Measurements from ENCODE around the gene MYOG. TPM values are rescaled to one million over a fixed set of nuclear protein-coding genes. Genes with fewer than 3 reads are reported as not detected.

The MYOG gene
- total RNA-seq, 1 donor from 2014 or later = not detected

DNA sequence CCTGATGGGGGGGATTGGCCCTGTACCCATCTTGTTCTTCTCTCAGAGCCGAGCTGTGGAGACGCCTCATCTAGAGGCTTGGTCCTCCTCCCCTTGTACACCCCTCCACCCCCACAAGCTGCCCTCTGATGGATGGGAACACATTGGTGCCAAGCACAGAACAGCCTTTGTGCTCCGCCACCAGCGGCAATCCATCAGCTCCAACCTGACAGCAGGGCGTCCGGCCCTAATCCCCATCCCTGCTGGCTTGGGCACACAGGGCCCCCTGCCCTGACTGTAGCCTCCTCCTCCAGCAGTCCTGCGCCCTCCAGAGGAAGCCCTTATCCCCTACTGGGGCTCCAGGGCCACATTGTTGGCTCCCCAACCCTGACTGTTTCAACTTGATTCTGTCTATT, 3.8 kb upstream of the MYOG start:
- Histone ChIP-seq H3K36me3 (ENCODE audit: control insufficient read depth, insufficient read depth, low read length) (no peaks in the 10 kb centered on the region), H3K27me3 (ENCODE audit: control insufficient read depth, insufficient read depth, low read length) (no peaks in the 10 kb centered on the region), H3K4me3 (ENCODE audit: low read depth, low read length) (no peak overlapping the region)
- no peak for FAIRE-seq
- TF ChIP-seq, protein P1, sequence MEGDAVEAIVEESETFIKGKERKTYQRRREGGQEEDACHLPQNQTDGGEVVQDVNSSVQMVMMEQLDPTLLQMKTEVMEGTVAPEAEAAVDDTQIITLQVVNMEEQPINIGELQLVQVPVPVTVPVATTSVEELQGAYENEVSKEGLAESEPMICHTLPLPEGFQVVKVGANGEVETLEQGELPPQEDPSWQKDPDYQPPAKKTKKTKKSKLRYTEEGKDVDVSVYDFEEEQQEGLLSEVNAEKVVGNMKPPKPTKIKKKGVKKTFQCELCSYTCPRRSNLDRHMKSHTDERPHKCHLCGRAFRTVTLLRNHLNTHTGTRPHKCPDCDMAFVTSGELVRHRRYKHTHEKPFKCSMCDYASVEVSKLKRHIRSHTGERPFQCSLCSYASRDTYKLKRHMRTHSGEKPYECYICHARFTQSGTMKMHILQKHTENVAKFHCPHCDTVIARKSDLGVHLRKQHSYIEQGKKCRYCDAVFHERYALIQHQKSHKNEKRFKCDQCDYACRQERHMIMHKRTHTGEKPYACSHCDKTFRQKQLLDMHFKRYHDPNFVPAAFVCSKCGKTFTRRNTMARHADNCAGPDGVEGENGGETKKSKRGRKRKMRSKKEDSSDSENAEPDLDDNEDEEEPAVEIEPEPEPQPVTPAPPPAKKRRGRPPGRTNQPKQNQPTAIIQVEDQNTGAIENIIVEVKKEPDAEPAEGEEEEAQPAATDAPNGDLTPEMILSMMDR (IDR thresholded peaks at IDR 0.05; ENCODE audit: insufficient read depth, low read length, severe bottlenecking) = no peak
- no peak for DNase-seq (ENCODE audit: low read depth)

DNA sequence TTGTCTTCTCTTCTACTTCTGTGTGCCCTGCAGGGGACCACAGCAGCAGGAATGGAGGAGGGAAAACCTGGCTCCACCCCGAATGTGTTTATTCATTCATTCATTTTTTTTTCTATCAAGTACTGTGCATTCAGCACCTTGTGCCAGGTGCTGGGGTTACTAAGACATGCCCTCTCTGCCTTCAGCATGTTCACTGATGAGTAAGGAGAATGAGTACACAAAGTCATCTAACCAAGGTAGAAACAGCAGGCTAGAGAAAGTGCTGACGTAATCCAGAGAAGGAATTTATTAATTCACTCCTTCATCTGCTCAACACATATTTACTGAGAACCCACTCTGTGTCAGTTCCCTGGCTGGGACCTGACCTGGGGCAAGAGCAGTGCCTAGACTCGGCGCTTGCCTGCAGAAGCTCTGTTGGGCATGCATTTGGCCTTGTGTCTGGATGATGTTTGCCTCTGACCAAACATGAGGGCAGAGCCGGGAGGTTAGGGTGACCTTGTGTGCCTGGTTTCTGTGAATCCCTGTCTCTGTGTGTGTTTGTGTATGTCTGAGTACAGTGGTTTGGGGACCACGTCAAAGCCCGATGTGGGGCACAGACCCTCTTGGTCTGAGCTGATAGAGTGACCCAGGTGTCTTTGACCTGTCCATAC, 3.3 kb upstream of the MYOG start:
- TF ChIP-seq, protein P1 (IDR thresholded peaks at IDR 0.05; ENCODE audit: insufficient read depth, low read length, severe bottlenecking) = no peak
- FAIRE-seq = no peak

DNA sequence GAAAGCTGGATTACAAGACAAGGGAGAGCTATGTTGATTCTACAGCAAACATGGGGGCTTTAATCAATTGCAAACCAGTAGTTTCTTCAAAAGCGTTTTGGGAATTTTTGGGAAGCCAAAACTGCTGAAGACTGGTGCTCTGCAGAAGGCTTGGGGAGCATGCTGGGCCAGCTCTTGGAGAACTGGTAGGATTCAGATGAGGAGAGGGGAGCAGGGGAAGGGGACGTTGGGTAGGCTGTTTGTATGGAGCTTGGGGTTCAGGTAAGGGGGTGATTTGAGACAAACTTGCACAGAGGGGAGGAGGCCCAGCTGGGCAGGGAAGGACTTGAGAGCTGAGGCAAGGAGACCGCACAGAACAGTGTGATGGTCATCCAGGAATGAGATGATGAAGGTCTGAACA, 2.6 kb upstream of the MYOG start:
- TF ChIP-seq, protein P1 (IDR thresholded peaks at IDR 0.05; ENCODE audit: insufficient read depth, low read length, severe bottlenecking) = no peak
- FAIRE-seq (no peak), DNase-seq (ENCODE audit: low read depth) (no peak)
- Histone ChIP-seq H3K27me3 (ENCODE audit: control insufficient read depth, insufficient read depth, low read length) (no peaks in the 10 kb centered on the region), H3K36me3 (ENCODE audit: control insufficient read depth, insufficient read depth, low read length) (no peaks in the 10 kb centered on the region), H3K4me3 (ENCODE audit: low read depth, low read length) (no peak overlapping the region)

More for the DNA sequence above, 3.3 kb upstream of the MYOG start:
- Histone ChIP-seq H3K36me3 (ENCODE audit: control insufficient read depth, insufficient read depth, low read length) (no peaks in the 10 kb centered on the region), H3K27me3 (ENCODE audit: control insufficient read depth, insufficient read depth, low read length) (no peaks in the 10 kb centered on the region), H3K4me3 (ENCODE audit: low read depth, low read length) (no peak overlapping the region)
- peak; percentile 88 for DNase-seq (ENCODE audit: low read depth)

DNA sequence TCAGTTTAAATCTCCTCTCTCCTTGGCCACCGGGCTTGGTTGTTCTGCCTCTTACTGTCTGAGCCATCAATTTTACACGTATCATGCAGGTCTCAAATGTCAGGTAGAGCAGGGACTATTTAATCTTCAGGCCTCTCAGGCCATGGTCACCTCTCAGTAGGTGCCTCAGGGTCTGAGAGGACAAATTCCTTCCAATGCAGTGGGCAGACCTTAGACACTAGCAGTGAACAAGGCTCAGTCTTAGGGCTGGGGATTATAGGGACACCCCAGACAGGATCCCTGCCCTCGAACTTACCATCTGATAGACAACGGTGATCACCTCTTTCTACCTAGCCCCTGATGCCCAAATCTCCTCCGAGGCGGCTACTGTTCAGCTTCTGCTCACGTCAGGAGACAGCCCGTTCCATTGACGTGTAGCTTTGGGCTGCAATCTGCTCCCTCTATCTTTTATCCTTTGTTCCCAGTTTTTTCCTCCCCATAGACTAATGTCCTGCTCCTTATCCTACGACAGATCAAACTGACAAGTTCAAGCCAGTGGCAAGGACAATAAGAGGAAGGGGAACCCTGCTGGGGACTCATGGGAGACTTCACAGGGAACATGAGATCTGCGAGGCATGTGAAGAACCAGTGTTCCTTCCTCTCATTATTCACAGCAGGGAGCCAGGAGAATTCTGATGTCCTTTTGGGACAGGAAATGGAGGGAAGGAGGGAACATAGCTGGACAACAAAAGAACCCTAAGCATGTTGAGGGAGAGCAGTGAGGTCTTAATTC, 1.4 kb upstream of the MYOG start:
- TF ChIP-seq, protein P1 (IDR thresholded peaks at IDR 0.05; ENCODE audit: insufficient read depth, low read length, severe bottlenecking) = no peak
- FAIRE-seq (peak; percentile 28), DNase-seq (ENCODE audit: low read depth) (no peak)

DNA sequence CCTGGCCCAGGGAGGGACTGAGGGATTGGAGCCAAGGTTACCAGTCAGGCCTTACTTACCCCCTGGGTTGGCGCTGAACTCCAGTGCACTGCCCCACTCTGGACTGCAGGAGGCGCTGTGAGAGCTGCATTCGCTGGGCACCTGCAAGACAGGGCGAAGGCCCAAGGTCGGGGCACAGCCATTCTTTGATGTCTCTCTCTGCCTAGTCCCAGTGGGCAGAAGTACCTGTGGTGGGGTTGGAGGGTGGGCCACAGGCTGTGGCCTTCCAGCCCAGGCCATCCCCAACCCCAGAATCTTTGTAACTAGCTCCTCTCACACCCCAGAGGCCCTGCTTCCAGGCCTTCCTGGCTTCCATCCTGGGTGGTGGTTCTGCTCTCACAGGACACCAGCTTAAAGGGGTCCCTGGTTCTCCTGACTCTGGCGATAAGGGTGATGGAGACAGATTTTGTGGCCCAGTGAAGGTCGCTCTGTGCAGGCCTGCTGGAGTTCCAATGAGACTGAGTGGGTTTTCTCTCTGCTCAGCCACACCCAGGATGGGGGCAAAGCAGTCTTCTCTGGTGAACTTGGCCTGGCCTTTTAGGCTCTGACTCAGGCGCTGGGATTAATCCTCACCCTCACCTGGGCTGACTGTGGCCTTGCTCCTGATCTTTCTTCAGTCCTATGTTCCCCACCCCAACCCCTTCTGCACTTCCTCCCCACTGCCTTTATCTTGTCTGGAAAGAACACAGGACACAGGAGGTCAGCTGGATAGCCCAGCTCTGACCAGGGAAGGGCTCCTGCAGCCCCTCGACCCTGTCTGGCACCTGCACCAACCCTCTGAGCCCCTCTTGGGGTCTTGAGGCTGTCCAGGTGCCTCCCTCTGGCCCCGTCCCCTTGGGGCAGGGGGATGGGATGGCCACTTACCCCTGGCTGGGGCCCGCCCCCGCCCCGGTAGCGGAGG, 954 bp downstream of the MYOG start:
- TF ChIP-seq, protein P1 (IDR thresholded peaks at IDR 0.05; ENCODE audit: insufficient read depth, low read length, severe bottlenecking) = peak; percentile 74
- no peak for FAIRE-seq
- no peaks in the 10 kb centered on the region for H3K36me3 ChIP-seq (ENCODE audit: control insufficient read depth, insufficient read depth, low read length)
- DNase-seq (ENCODE audit: low read depth) = no peak
- peaks cover 3% of the 10 kb centered on the region for H3K27me3 ChIP-seq (ENCODE audit: control insufficient read depth, insufficient read depth, low read length)
- no peak overlapping the region for H3K4me3 ChIP-seq (ENCODE audit: low read depth, low read length)

More for the DNA sequence above, 1.4 kb upstream of the MYOG start:
- no peaks in the 10 kb centered on the region for H3K27me3 ChIP-seq (ENCODE audit: control insufficient read depth, insufficient read depth, low read length)
- H3K36me3 ChIP-seq (ENCODE audit: control insufficient read depth, insufficient read depth, low read length) = no peaks in the 10 kb centered on the region
- H3K4me3 ChIP-seq (ENCODE audit: low read depth, low read length) = no peak overlapping the region
